HG02973 (cell line): ENCODE measurements around the gene HSBP1.

Source experiments
- ATAC-seq: cut with Tn5 transposase; IDR thresholded peaks from one replicate; pipeline ENCODE4 v1.9.1; 2021; ENCODE audit warnings: moderate library complexity; ENCODE audit not compliant: unreplicated experiment

HSBP1 gene

GRCh38 chr16:83807710-83808572, at the start of gene HSBP1:
HSBP1 (plus strand) TSS chr16:83807978; CDS start chr16:83808077, 99 bp downstream.
- peak; percentile 95 for ATAC-seq

DNA sequence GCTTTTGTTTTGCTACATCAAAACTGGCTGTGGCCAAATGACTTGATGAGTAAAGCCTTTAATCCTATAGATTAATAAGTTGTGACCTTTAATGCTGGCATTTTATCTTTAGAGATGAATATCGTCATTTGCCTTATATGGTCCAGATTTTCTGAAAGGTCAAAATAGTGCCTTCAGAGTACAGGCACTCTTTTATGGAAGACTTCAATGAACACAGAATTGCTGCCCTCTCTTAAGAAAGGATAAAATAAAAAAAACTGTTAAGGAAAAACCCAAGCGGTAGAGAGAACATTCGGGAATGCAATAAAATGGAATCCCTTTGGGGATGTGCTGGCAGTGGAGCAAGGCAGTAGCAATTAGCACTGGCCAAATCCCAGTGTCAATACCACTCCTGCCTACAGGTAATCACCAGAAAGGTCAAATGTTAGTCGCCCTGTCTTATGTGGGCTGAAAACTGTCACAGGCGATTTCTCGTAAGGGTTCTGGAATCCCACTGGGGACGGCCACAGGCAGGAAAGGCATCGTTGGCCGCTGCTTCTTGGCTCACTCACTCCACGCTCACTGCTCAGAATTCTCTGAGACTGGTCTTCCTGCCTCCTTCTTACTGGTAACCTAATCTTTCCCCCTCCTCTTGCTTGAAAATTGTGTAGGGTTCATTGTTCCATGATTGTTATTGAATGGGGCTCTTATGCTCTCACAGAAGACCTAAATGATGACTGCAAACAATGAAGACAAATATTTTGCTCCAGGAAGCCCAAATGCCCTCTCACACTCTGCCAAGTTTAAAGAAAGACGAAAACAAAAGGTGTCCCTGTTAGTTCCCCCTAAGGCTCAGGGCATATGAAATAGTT, 45.4 kb upstream of the HSBP1 start:
- no peak for ATAC-seq

GRCh38 chr16:83762992-83763358, 44.8 kb upstream of the HSBP1 start:
- ATAC-seq = no peak

DNA sequence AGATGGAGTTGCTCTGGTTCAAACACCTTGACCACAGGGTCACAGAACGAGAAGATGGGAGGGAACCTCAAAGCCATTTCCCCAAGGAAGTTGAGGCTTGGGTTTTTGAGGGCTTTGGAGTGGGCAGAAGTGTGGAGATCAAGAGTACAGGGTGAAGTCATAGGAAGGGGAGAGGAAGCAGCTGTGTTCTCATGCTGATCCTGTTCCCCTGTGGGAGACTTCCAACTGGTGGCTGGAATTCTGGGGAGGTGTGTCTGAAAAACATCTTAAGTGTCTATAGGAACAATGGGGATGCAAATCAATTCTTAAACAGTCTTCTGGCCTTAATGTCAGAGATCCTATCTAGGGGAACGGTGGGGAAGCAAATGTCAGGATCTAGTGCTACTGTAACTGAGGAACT, 38.8 kb upstream of the HSBP1 start:
- no peak for ATAC-seq

- ATAC-seq = no peak
Observed at GRCh38 chr16:83769397-83770008, 38.3 kb upstream of the HSBP1 start.

DNA sequence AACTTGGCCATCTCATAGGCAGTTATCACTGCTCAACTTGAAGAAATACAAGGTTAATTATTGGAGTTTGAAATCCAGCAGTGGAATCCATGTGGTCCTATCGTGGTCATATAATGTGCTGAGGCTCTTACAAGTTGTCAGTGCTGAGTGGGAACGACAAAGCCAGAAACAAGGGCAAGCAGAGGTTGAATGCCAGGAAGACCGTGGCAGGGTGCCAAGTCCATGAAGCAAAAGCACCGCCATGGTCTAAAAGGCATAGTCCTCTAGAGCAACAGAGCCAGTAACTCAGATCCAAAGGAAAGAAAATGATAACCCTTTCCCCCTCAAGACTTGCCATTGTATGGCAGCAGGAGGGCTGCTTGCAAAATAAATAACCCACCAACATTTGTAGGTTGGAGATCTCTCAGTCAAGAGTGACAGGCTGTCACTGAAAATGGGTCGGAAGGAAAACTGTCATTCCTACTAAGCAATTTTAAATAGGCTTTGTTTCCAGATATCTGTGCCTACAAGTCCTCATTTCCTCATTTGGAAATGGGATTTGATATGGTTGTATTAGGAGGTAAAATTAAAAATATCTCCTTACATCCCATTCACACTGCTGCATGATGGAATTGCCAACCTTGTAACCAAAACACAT, 36.4 kb upstream of the HSBP1 start:
- no peak for ATAC-seq

GRCh38 chr16:83772806-83773205, 35.0 kb upstream of the HSBP1 start:
- ATAC-seq = no peak

DNA sequence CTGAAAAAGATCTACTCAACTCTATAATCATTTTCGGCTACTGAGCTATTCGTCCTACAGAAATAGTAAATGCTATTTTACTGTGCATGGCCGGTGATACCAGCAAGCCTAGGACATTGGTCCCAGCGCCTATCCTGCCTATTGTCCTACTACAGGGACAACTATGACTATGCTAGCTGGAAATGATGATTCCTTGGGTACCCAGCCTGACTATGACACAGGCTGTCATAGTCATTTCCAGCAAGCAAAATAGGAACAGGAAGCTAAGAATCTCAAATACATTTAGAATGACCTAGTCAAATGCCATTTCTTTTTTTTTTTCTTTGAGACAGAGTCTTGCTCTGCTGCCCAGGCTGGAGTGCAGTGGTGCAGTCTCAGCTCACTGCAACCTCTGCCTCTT, 33.7 kb upstream of the HSBP1 start:
- ATAC-seq = no peak

DNA sequence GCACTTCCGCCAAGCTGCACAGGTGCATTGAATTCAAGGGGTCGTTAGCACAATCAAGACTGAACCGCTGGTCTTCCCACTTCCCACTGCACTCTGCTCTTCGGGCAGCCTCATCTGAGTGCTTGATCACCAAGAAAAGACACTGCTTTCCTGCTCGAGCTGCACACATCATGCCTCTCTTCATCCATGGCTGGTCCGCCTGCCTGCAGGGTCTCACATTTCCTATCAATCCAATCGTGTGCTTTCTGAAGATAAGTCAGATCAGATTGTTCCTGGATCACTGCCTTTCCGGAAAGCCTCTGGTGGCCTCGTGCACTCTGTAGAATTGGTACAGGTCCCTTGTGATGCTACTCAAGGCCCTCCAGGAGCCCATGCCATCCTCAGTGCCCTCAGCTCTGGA, 30.8 kb upstream of the HSBP1 start:
- no peak for ATAC-seq

DNA sequence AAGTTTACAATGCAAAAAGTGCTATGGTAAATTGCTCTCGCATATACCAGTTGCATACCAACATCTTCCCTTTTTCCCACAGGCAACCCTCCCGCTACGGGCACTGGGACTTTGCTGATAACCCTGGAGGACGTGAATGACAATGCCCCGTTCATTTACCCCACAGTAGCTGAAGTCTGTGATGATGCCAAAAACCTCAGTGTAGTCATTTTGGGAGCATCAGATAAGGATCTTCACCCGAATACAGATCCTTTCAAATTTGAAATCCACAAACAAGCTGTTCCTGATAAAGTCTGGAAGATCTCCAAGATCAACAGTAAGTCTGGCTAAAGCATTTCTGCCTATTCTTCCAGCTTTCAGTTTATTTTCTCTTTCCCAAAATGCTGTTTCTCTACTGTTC, 27.9 kb upstream of the HSBP1 start:
- no peak for ATAC-seq

GRCh38 chr16:83785455-83785854, 22.3 kb upstream of the HSBP1 start:
- ATAC-seq = no peak

- no peak for ATAC-seq
Observed at GRCh38 chr16:83789642-83790401, 18.0 kb upstream of the HSBP1 start.

DNA sequence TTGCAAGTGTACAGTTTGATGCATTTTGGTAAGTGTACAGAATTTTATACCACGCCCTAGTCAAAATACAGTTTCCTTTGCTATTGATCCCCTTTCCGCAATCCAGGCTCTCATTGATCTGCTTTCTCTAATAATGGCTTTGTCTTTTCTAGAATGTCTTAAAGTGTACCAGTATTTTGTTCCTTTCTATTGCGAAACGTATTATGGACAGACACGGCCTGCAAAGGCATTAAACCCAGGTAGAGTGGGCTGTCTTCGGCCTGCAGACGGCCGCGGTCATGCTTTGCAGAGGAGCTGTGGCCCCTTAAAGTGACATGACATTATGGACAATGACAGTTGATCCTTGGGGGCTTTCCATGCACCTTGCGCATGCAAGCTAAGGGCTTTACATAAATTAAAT, 15.9 kb upstream of the HSBP1 start:
- no peak for ATAC-seq

- ATAC-seq = no peak
Observed at GRCh38 chr16:83792391-83792790, 15.4 kb upstream of the HSBP1 start.

DNA sequence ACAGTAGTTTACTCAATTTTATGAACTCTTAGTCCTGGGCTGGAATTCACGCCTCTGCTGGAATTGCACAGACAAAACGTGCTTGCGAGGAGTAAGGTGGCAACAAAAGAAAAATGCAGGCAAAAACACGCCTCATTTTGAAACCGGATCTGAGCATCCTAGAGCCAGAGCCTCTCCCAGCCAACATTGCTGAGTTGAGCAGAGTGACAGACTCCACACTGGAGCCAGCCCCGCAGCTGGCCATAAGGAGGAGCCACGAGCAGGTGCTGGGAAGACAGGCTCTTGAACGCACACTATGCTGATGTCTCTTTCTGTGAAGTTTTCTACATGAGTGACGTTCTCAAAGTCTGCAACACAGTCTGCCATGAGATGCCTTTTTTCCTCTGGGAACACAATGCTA, 14.6 kb upstream of the HSBP1 start:
- ATAC-seq = no peak

- no peak for ATAC-seq
Observed at GRCh38 chr16:83794860-83795554, 12.8 kb upstream of the HSBP1 start.

GRCh38 chr16:83797013-83797412, 10.8 kb upstream of the HSBP1 start:
- ATAC-seq = no peak

- no peak for ATAC-seq
Observed at GRCh38 chr16:83799336-83799735, 8.4 kb upstream of the HSBP1 start.

- ATAC-seq = peak; percentile 77
Observed at GRCh38 chr16:83802135-83802534, 5.6 kb upstream of the HSBP1 start.
